ENCODE results near the gene GID4. TPM values are rescaled to one million over a fixed set of nuclear protein-coding genes. Genes with fewer than 3 reads are reported as not detected.

GID4 gene
- total and polyA plus RNA-seq, 9 donors: 6.0 to 14.4 (median 11.2) TPM

- H3K4me1 ChIP-seq (ENCODE audit: insufficient read depth): no peaks in the 10 kb centered on the region
- intact Hi-C loops (cut with DNase I): no loop called here
- TF ChIP-seq, protein P1, sequence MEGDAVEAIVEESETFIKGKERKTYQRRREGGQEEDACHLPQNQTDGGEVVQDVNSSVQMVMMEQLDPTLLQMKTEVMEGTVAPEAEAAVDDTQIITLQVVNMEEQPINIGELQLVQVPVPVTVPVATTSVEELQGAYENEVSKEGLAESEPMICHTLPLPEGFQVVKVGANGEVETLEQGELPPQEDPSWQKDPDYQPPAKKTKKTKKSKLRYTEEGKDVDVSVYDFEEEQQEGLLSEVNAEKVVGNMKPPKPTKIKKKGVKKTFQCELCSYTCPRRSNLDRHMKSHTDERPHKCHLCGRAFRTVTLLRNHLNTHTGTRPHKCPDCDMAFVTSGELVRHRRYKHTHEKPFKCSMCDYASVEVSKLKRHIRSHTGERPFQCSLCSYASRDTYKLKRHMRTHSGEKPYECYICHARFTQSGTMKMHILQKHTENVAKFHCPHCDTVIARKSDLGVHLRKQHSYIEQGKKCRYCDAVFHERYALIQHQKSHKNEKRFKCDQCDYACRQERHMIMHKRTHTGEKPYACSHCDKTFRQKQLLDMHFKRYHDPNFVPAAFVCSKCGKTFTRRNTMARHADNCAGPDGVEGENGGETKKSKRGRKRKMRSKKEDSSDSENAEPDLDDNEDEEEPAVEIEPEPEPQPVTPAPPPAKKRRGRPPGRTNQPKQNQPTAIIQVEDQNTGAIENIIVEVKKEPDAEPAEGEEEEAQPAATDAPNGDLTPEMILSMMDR (IDR thresholded peaks at IDR 0.05): no peak
- TF ChIP-seq EP300 (IDR thresholded peaks at IDR 0.05): no peak
- no peak for TF ChIP-seq POLR2A (IDR thresholded peaks at IDR 0.05)
- H3K27ac ChIP-seq: no peak overlapping the region
- DNase-seq: no peak
- no peaks in the 10 kb centered on the region for H3K9me3 ChIP-seq
- H3K36me3 ChIP-seq: no peaks in the 10 kb centered on the region
- no peaks in the 10 kb centered on the region for H3K27me3 ChIP-seq
- no peak overlapping the region for H3K4me3 ChIP-seq
- WGBS, 3 donors: 75 to 83% (median 77%) methylated on average over 5 of the region's 5 CpGs
Observed at GRCh38 chr17:18059283-18059682, 20.1 kb downstream of the GID4 start.

DNA sequence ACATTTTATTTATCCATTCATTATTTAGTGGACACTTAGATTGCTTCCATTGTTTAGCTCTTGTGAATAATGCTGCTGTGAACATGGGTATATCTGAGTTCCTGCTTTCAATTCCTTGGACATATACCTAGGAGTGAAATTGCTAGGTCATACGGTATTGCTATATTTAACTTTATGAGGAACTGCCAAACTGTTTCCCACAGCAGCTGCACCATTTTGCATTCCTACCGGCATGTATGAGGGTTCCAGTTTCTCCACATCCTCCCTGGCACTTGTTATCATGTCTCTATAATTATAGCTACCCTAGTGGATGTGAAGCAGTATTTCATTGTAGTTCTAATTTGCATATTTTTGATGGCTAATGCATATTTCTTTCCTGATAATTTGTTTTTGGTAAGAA, 24.8 kb downstream of the GID4 start:
- intact Hi-C loops (cut with DNase I): no loop called here
- 56 to 63% (median 60%) methylated on average over 2 of the region's 2 CpGs for WGBS, 3 donors
- no peaks in the 10 kb centered on the region for H3K36me3 ChIP-seq

GRCh38 chr17:18065546-18065945, 26.3 kb downstream of the GID4 start:
- no peaks in the 10 kb centered on the region for H3K36me3 ChIP-seq
- no peaks in the 10 kb centered on the region for H3K9me3 ChIP-seq
- no peak overlapping the region for H3K27ac ChIP-seq
- intact Hi-C loops (cut with DNase I): no loop called here
- no peak for TF ChIP-seq EP300 (IDR thresholded peaks at IDR 0.05)
- TF ChIP-seq, protein P1 (IDR thresholded peaks at IDR 0.05): no peak
- TF ChIP-seq POLR2A (IDR thresholded peaks at IDR 0.05): no peak
- no peak for DNase-seq
- H3K4me3 ChIP-seq: no peak overlapping the region
- H3K27me3 ChIP-seq: no peaks in the 10 kb centered on the region
- 90 to 93% (median 92%) methylated on average over 11 of the region's 11 CpGs for WGBS, 3 donors
- H3K4me1 ChIP-seq (ENCODE audit: insufficient read depth): no peaks in the 10 kb centered on the region

More for the DNA sequence above, 24.8 kb downstream of the GID4 start:
- no peaks in the 10 kb centered on the region for H3K27me3 ChIP-seq
- no peak overlapping the region for H3K4me3 ChIP-seq
- H3K9me3 ChIP-seq: no peaks in the 10 kb centered on the region
- no peak for DNase-seq
- no peaks in the 10 kb centered on the region for H3K4me1 ChIP-seq (ENCODE audit: insufficient read depth)
- no peak overlapping the region for H3K27ac ChIP-seq
- TF ChIP-seq POLR2A (IDR thresholded peaks at IDR 0.05) (no peak), EP300 (IDR thresholded peaks at IDR 0.05) (no peak)
- TF ChIP-seq, protein P1 (IDR thresholded peaks at IDR 0.05): no peak

GRCh38 chr17:18066866-18067265, 27.7 kb downstream of the GID4 start:
- 94 to 97% (median 94%) methylated on average over 4 of the region's 4 CpGs for WGBS, 3 donors
- H3K4me1 ChIP-seq (ENCODE audit: insufficient read depth): no peaks in the 10 kb centered on the region
- no peak overlapping the region for H3K4me3 ChIP-seq

More at GRCh38 chr17:18066866-18067265, 27.7 kb downstream of the GID4 start:
- H3K27ac ChIP-seq: no peak overlapping the region
- H3K27me3 ChIP-seq: no peaks in the 10 kb centered on the region
- no peaks in the 10 kb centered on the region for H3K9me3 ChIP-seq
- no peaks in the 10 kb centered on the region for H3K36me3 ChIP-seq
- intact Hi-C loops (cut with DNase I): loop anchor here in 1 of 4 donors (2.0 kb wide), 1 partner anchor 34 kb away; no protein-coding TSS in a partner anchor
- DNase-seq: no peak
- TF ChIP-seq, protein P1 (IDR thresholded peaks at IDR 0.05): no peak
- TF ChIP-seq POLR2A (IDR thresholded peaks at IDR 0.05) (no peak), EP300 (IDR thresholded peaks at IDR 0.05) (no peak)
